ENCODE data around the gene ZC3H7B.

Gene ZC3H7B

DNA sequence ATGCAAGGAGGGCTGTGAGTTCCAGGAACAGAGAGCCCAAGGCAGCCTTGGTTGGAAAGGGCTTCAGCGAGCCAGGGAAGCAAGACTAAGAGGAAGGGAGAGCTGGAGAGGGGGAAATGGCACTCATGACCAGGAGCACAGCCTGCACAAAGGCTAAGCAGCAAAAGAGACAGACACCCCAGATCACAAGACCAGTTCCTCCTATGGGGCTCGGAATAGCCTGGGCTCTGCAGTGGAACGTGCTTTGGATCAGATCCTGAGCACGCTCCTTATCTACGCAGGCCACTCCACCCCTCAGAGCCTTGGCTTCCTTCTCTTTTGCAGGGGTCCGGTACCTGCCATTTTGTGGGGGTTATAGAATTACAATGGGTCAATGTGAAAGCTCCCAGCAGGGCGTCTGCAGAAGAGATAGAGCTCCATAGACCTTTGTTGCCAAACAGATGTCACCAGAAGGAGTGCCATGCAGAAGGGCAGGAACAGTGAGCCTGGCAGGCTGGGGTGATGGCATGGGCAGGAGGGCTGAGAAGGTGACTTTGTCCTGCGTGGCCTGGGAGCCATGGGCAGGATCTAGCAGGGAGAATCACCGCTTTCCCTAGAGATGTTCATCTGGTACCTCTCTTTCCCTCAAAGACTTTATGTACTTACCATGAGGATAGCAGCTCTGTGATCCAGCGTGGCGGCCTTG is 33.8 kb downstream of the ZC3H7B start:
- H3K9me2 ChIP-seq (ENCODE audit: low read depth, low read length): no peaks in the 10 kb centered on the region
- no peak overlapping the region for H3K4me2 ChIP-seq (ENCODE audit: low read length)
- H3K27ac ChIP-seq (ENCODE audit: low read depth, low read length, poor library complexity, severe bottlenecking): no peak overlapping the region
- no peak overlapping the region for H3K9ac ChIP-seq (ENCODE audit: low read length)
- H3F3A ChIP-seq (ENCODE audit: insufficient read depth, low read length): no peaks in the 10 kb centered on the region
- no peak overlapping the region for H2AFZ ChIP-seq (ENCODE audit: low read length)
- H3K9me3 ChIP-seq (ENCODE audit: low read length): no peaks in the 10 kb centered on the region
- no peaks in the 10 kb centered on the region for H3K4me1 ChIP-seq (ENCODE audit: insufficient read depth, low read length, severe bottlenecking)
- H4K20me1 ChIP-seq (ENCODE audit: insufficient read depth, low read length): no peaks in the 10 kb centered on the region
- H3K79me2 ChIP-seq (ENCODE audit: insufficient read depth, low read length): no peaks in the 10 kb centered on the region
- TF ChIP-seq, protein P1, sequence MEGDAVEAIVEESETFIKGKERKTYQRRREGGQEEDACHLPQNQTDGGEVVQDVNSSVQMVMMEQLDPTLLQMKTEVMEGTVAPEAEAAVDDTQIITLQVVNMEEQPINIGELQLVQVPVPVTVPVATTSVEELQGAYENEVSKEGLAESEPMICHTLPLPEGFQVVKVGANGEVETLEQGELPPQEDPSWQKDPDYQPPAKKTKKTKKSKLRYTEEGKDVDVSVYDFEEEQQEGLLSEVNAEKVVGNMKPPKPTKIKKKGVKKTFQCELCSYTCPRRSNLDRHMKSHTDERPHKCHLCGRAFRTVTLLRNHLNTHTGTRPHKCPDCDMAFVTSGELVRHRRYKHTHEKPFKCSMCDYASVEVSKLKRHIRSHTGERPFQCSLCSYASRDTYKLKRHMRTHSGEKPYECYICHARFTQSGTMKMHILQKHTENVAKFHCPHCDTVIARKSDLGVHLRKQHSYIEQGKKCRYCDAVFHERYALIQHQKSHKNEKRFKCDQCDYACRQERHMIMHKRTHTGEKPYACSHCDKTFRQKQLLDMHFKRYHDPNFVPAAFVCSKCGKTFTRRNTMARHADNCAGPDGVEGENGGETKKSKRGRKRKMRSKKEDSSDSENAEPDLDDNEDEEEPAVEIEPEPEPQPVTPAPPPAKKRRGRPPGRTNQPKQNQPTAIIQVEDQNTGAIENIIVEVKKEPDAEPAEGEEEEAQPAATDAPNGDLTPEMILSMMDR (IDR thresholded peaks at IDR 0.05; ENCODE audit: low read length): no peak
- no peak for TF ChIP-seq EZH2 (IDR thresholded peaks at IDR 0.05; ENCODE audit: borderline replicate concordance, low read length)
- H3K36me3 ChIP-seq (ENCODE audit: insufficient read depth, low read length): peaks cover 49% of the 10 kb centered on the region
- H3K4me3 ChIP-seq (ENCODE audit: low read depth, low read length, poor library complexity, severe bottlenecking): no peak overlapping the region
- H3K27me3 ChIP-seq (ENCODE audit: insufficient read depth, low read length): no peaks in the 10 kb centered on the region

DNA sequence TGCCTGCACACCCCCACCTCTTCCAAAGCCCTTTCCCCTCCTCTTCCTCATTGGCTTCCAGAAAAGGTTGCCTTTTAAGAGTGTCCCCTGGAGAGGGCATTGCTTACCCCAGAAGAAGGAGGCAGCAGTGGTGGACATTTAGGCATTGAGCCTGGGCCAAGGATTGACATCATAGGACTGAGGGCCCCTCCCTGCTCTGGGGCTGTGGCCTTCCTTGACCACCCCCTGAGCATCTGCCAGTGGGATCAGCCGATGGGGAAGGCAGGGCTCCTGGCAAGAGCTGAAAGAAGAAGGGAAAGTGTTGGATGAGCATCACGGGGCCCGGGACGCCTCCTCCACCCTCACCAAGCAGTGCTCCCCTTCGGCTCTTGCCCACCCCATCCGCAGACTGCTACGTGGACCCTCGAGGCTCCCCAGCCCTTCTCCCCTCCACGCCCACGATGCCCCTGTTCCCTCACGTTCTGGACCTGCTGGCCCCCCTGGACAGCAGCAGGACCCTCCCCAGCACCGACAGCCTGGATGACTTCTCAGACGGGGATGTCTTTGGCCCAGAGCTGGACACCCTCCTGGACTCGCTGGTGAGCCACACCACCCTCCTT is 37.4 kb downstream of the ZC3H7B start:
- Histone ChIP-seq H3F3A (ENCODE audit: insufficient read depth, low read length) (no peaks in the 10 kb centered on the region), H3K9me3 (ENCODE audit: low read length) (no peaks in the 10 kb centered on the region), H3K79me2 (ENCODE audit: insufficient read depth, low read length) (no peaks in the 10 kb centered on the region), H3K4me2 (ENCODE audit: low read length) (no peak overlapping the region), H3K4me1 (ENCODE audit: insufficient read depth, low read length, severe bottlenecking) (no peaks in the 10 kb centered on the region), H3K9ac (ENCODE audit: low read length) (no peak overlapping the region), H4K20me1 (ENCODE audit: insufficient read depth, low read length) (no peaks in the 10 kb centered on the region), H3K4me3 (ENCODE audit: low read depth, low read length, poor library complexity, severe bottlenecking) (no peak overlapping the region), H3K9me2 (ENCODE audit: low read depth, low read length) (no peaks in the 10 kb centered on the region), H3K36me3 (ENCODE audit: insufficient read depth, low read length) (peaks cover 36% of the 10 kb centered on the region; the same call in 1 of the 2 replicates), H3K27me3 (ENCODE audit: insufficient read depth, low read length) (no peaks in the 10 kb centered on the region), H3K27ac (ENCODE audit: low read depth, low read length, poor library complexity, severe bottlenecking) (no peak overlapping the region), H2AFZ (ENCODE audit: low read length) (no peak overlapping the region)
- TF ChIP-seq EZH2 (IDR thresholded peaks at IDR 0.05; ENCODE audit: borderline replicate concordance, low read length): no peak
- TF ChIP-seq, protein P1 (IDR thresholded peaks at IDR 0.05; ENCODE audit: low read length): no peak

DNA sequence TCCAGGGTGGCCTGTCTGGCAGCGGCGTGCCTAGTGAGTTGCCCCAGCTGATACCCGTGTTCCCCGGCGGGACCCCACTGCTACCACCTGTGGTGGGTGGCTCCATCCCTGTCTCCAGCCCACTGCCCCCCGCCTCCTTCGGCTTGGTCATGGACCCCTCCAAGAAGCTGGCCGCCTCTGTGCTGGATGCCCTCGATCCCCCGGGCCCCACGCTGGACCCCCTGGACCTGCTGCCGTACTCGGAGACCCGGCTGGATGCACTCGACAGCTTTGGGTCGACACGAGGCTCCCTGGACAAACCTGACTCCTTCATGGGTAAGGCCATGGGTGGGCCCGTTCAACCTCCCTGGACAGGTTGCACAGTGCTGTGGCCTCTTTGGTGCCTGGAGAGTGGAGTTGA is 38.5 kb downstream of the ZC3H7B start:
- Histone ChIP-seq H3F3A (ENCODE audit: insufficient read depth, low read length) (no peaks in the 10 kb centered on the region), H3K79me2 (ENCODE audit: insufficient read depth, low read length) (no peaks in the 10 kb centered on the region), H3K9ac (ENCODE audit: low read length) (no peak overlapping the region), H3K4me2 (ENCODE audit: low read length) (no peak overlapping the region), H3K9me2 (ENCODE audit: low read depth, low read length) (no peaks in the 10 kb centered on the region), H3K27me3 (ENCODE audit: insufficient read depth, low read length) (no peaks in the 10 kb centered on the region), H3K4me3 (ENCODE audit: low read depth, low read length, poor library complexity, severe bottlenecking) (no peak overlapping the region), H3K36me3 (ENCODE audit: insufficient read depth, low read length) (peaks cover 40% of the 10 kb centered on the region; the same call in 1 of the 2 replicates), H3K9me3 (ENCODE audit: low read length) (no peaks in the 10 kb centered on the region), H3K27ac (ENCODE audit: low read depth, low read length, poor library complexity, severe bottlenecking) (no peak overlapping the region), H3K4me1 (ENCODE audit: insufficient read depth, low read length, severe bottlenecking) (no peaks in the 10 kb centered on the region), H4K20me1 (ENCODE audit: insufficient read depth, low read length) (no peaks in the 10 kb centered on the region), H2AFZ (ENCODE audit: low read length) (no peak overlapping the region)
- no peak for TF ChIP-seq EZH2 (IDR thresholded peaks at IDR 0.05; ENCODE audit: borderline replicate concordance, low read length)
- TF ChIP-seq, protein P1 (IDR thresholded peaks at IDR 0.05; ENCODE audit: low read length): no peak

All from OCI-LY1 (cell line).